NCI-H510A treated with DMSO at 0.1 percent for 48 hours (cell line): ENCODE results near the gene CASR.

Experiments used
- DNase-seq: peaks from one replicate; lab custom pipeline; 2025; lab: John Stamatoyannopoulos, UW

Gene CASR

GRCh38 chr3:122306622-122306953 lies 123.1 kb downstream of the CASR start:
- no peak for DNase-seq

GRCh38 chr3:122307094-122307687 lies 123.7 kb downstream of the CASR start:
- DNase-seq = no peak

GRCh38 chr3:122307976-122308375 lies 124.5 kb downstream of the CASR start:
- DNase-seq = no peak

DNA sequence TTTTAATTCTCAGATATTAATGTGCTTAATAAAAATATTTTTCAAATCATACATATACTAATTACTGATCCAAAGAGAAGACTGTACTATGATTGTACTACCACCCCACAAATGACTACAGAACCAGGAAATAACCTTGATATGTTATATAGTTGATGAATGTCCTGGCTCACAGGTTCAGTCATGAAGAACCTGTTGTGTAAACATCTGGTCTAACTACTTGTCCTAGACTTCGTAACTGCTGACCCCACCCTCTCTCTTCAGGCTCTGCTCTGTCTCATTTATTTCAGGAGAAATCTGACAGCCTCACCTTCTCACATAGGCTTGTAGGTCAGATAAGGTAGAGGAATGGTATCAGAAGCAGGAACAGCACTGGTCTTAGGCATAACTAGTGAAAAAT lies 126.9 kb downstream of the CASR start:
- peak; percentile 19 for DNase-seq

GRCh38 chr3:122312826-122313225 lies 129.4 kb downstream of the CASR start:
- no peak for DNase-seq

GRCh38 chr3:122313281-122313680 lies 129.8 kb downstream of the CASR start:
- no peak for DNase-seq

DNA sequence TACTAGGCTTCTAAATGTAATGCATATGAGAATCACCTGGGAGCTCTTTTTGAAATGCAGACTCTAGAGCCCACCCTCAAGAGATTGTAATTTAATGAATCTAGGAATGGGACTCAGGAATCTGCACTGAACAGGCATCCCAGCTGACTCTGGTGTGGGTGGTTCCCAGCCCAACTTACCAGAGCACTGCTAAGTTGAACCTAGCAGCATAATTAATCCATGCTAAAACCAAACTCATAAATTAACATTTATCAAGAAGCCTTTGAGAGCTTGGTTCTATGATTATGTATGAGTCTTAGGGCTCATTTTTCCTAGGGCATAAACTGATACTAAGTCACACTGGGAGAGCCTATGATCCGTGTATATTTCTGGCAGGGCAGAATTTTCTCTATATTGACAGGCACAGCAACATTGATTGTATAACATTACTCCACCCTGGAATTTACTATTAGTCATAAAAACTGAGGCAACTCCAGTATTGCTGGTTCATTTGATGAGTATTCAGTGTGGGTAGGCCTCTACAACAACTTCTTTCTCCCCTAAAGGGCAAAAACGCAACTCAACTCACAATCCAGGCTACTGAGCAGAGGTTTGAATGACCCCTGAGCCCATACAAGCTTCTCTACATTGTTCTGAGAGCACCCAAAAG lies 130.9 kb downstream of the CASR start:
- no peak for DNase-seq

DNA sequence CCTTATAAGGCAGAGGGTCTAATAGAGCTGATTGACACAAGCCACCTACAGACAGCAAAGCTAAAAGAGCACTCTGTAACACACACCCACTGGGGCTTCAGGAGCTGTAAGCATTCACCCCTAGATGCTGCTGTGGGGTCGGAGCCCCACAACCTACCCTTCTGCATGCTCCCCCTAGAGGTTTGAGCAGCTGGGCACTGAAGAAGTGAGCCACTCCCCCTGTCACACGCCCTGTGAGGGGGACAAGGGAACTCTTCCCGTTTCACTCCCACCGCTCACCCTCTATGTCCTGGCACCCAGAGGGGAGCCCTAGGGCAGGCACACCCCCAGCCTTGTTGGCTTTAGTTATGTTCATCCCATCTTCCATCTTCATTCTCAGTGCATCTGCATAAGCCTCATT lies 132.2 kb downstream of the CASR start:
- DNase-seq = no peak

DNA sequence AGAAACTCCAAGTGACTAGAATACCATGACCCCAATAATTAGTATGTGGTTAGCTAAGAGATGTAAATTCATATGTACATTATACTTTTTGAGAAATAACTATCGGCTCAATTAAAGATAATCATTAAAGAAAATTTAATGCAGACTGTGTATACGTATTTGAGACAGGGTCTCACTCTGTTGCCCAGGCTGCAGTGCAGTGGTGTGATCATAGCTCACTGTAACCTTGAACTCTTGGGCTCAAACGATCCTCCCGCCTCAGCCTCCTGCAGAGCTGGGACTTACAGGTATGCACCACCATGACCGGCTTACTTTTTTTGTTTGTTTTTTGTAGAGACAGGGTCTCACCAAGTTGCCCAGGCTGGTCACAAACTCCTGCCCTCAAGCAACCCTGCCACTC lies 132.9 kb downstream of the CASR start:
- no peak for DNase-seq

DNA sequence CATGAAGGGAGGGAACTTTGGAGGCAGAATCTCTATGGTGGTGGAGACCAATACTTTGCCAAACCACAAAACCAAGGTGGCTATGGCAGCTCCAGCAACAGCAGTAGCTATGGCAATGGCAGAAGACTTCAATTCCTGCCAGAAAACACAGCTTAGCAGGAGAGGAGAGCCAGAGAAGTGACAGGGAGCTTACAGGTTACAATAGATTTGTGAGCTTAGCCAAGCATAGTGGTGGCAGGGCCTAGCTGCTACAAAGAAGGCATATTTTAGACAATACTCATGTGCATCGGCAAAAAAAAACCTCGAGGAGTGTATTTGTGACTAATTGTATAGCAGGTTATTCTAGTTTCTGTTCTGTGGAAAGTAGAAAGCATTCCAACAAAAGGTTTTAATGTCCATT lies 135.2 kb downstream of the CASR start:
- no peak for DNase-seq

GRCh38 chr3:122322095-122323075 lies 138.9 kb downstream of the CASR start:
- DNase-seq = no peak

DNA sequence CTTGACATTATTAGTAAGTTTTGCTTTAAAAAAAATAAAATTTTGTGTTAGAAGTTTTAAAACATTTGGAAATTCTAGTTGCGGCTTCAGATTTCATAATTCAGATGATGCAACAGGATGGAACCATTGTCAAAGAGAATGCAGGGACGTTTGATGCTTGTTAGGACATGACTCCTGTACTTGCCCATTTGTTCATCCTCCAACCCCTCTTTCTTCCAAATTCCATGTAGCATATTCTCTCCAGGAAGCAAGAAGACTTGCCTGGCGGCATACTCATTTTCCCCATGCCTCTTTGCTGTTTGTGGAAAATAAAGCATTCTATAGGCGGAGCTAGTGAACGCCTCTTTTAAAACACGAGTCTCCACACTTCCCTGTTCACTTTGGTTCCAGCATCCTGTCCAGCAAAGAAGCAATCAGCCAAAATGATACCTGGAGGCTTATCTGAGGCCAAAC lies 141.4 kb downstream of the CASR start, which contains the start of gene CSTA:
TSS of gene CSTA (plus strand) at position 378 of the 453 bp plus-strand sequence. CDS start at position 423, 45 bp downstream.
- DNase-seq = no peak

DNA sequence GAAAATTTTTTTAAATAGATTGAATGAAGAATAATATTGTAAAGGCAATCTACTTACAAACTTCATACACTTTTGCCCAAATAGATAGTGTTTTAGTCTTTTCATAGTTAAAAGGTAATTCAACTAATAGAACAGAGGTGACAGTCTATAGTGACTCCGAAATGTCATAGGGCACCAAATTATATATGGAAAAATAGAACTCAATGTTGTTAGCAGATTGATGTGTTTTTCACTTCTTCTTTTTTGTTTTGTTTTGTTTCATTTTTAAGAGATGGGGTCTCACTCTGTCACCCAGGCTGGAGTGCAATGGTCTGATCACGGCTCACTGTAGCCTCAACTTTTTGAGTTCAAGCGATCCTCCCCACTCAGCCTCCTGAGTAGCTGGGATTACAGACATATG lies 142.3 kb downstream of the CASR start:
- DNase-seq = no peak

DNA sequence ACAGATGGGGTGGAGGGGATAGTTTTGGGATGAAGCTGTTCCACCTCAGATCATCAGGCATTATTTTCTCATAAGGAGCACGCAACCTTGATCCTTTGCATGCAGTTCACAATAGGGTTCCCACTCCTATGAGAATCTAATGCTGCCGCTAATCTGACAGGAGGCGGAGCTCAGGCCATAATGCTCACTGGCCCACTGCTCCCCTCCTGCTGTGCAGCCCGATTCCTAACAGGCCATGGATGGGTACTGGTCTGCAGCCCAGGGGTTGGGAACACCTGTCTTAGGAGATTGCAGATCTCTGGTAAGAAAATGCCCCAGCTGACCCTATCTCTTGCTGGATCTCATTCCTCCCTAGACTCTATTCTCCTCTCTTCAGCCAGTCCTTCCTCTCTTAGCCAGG lies 148.4 kb downstream of the CASR start:
- no peak for DNase-seq

GRCh38 chr3:122332551-122332950 lies 149.1 kb downstream of the CASR start:
- no peak for DNase-seq
